ENCODE data around the gene NLRP12.

The NLRP12 gene

GRCh38 chr19:53847555-53847954, 23.4 kb upstream of the NLRP12 start:
- no peak for TF ChIP-seq CTCF (IDR thresholded peaks at IDR 0.05)

GRCh38 chr19:53844849-53845246, 20.7 kb upstream of the NLRP12 start:
- TF ChIP-seq CTCF (IDR thresholded peaks at IDR 0.05) = no peak

GRCh38 chr19:53828531-53828930, 4.4 kb upstream of the NLRP12 start:
- TF ChIP-seq CTCF (IDR thresholded peaks at IDR 0.05) = no peak

GRCh38 chr19:53826876-53827275, 2.8 kb upstream of the NLRP12 start:
- TF ChIP-seq CTCF (IDR thresholded peaks at IDR 0.05) = no peak

- no peak for TF ChIP-seq CTCF (IDR thresholded peaks at IDR 0.05)
Measured at GRCh38 chr19:53823380-53824120, 564 bp downstream of the NLRP12 start.

- TF ChIP-seq CTCF (IDR thresholded peaks at IDR 0.05) = no peak
Measured at GRCh38 chr19:53819861-53820260, 4.3 kb downstream of the NLRP12 start.

GRCh38 chr19:53818756-53819155, 5.4 kb downstream of the NLRP12 start:
- no peak for TF ChIP-seq CTCF (IDR thresholded peaks at IDR 0.05)

- TF ChIP-seq CTCF (IDR thresholded peaks at IDR 0.05) = no peak
Measured at GRCh38 chr19:53813996-53814395, 10.1 kb downstream of the NLRP12 start.
